Neural crest cell (in vitro differentiated cells): ENCODE data around the gene MGAM2. TPM values are rescaled to one million over a fixed set of nuclear protein-coding genes. Genes with fewer than 3 reads are reported as not detected.
"Not testable (repeated sequence)": the region's sequence is repeated elsewhere in the genome, so short reads cannot be mapped to it uniquely, and the experiment has no call there.

Source experiments
- DNase-seq: peaks from one replicate; pipeline ENCODE4 v3.0.0; 2021; ENCODE audit warnings: low read depth, mixed read lengths, low spot score
- H3K27ac Mint-ChIP-seq: one replicate; pipeline ENCODE4 v1.8.0; 2021; ENCODE audit warnings: mild to moderate bottlenecking, mixed read lengths; ENCODE audit not compliant: unreplicated experiment
- H3K27me3 Mint-ChIP-seq: 2 replicates; pipeline ENCODE4 v1.8.0; 2021; ENCODE audit warnings: low read depth, mild to moderate bottlenecking, mixed read lengths
- H3K36me3 Mint-ChIP-seq: 2 replicates; pipeline ENCODE4 v1.8.0; 2021; ENCODE audit warnings: low read depth, mild to moderate bottlenecking, mixed read lengths
- H3K4me1 Mint-ChIP-seq: 2 replicates; pipeline ENCODE4 v1.8.0; 2021; ENCODE audit warnings: mixed read lengths
- H3K4me3 Mint-ChIP-seq: one replicate; pipeline ENCODE4 v1.8.0; 2021; ENCODE audit warnings: mild to moderate bottlenecking, mixed read lengths
- H3K9me3 Mint-ChIP-seq: 2 replicates; pipeline ENCODE4 v1.8.0; 2021; ENCODE audit warnings: mixed read lengths
- CTCF ChIP-seq: fragments of 200-600 bp; sonication (generic); conservative IDR thresholded peaks from 2 replicates; pipeline ENCODE4 v1.5.0; 2021; ENCODE audit warnings: antibody characterized with exemption, mild to moderate bottlenecking
- total RNA-seq: library from RNA; stranded (reverse); gene quantifications from 2 replicates; pipeline ENCODE4 v1.2.1, GENCODE V29; 2021

Gene MGAM2
- total RNA-seq, 1 donor from 2014 or later, result 0.07 TPM

- Mint-ChIP-seq H3K36me3 (no peaks in the 10 kb centered on the region), H3K4me1 (no peaks in the 10 kb centered on the region), H3K27me3 (no peaks in the 10 kb centered on the region), H3K27ac (no peak overlapping the region), H3K9me3 (no peaks in the 10 kb centered on the region), H3K4me3 (no peak overlapping the region)
- no peak for TF ChIP-seq CTCF
- no peak for DNase-seq
Observed at GRCh38 chr7:142097571-142097970, 13.9 kb upstream of the MGAM2 start.

DNA sequence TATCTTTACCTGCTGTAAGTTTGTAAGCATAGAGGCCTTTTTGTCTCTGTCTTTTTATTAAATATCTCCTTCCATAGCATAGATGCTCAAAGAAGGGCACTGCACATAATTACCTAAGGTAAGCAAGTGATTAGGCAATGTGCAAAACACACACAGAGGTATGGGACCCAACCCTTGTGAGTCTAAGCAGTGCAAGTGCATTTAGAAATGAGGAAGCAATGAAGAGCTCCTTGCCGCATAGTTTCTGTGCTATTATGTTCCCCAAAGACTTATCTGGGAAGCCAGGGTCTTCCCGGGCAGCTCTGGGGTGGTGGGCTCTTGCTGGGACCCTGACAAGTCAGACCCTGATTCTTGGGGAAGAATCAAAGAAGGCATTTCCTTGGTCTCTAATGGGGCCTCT is 13.5 kb upstream of the MGAM2 start:
- Mint-ChIP-seq H3K27me3 (no peaks in the 10 kb centered on the region), H3K9me3 (no peaks in the 10 kb centered on the region), H3K27ac (no peak overlapping the region), H3K4me1 (no peaks in the 10 kb centered on the region), H3K36me3 (no peaks in the 10 kb centered on the region), H3K4me3 (no peak overlapping the region)
- DNase-seq, result no peak
- TF ChIP-seq CTCF, result no peak

GRCh38 chr7:142099347-142099746 is 12.2 kb upstream of the MGAM2 start:
- H3K36me3 Mint-ChIP-seq, DNase-seq, H3K27me3 Mint-ChIP-seq, H3K27ac Mint-ChIP-seq, H3K9me3 Mint-ChIP-seq, H3K4me3 Mint-ChIP-seq, H3K4me1 Mint-ChIP-seq: not testable (repeated sequence)

GRCh38 chr7:142100634-142101033 is 10.9 kb upstream of the MGAM2 start:
- no peaks in the 10 kb centered on the region for H3K36me3 Mint-ChIP-seq
- H3K9me3 Mint-ChIP-seq, result no peaks in the 10 kb centered on the region
- no peak overlapping the region for H3K27ac Mint-ChIP-seq
- no peaks in the 10 kb centered on the region for H3K27me3 Mint-ChIP-seq
- H3K4me3 Mint-ChIP-seq, result no peak overlapping the region
- H3K4me1 Mint-ChIP-seq, result no peaks in the 10 kb centered on the region
- no peak for DNase-seq
- TF ChIP-seq CTCF, result no peak

- not testable (repeated sequence) for H3K27me3 Mint-ChIP-seq, H3K27ac Mint-ChIP-seq, H3K4me1 Mint-ChIP-seq, DNase-seq, H3K9me3 Mint-ChIP-seq, H3K36me3 Mint-ChIP-seq, H3K4me3 Mint-ChIP-seq
Observed at GRCh38 chr7:142101794-142102193, 9.7 kb upstream of the MGAM2 start.

DNA sequence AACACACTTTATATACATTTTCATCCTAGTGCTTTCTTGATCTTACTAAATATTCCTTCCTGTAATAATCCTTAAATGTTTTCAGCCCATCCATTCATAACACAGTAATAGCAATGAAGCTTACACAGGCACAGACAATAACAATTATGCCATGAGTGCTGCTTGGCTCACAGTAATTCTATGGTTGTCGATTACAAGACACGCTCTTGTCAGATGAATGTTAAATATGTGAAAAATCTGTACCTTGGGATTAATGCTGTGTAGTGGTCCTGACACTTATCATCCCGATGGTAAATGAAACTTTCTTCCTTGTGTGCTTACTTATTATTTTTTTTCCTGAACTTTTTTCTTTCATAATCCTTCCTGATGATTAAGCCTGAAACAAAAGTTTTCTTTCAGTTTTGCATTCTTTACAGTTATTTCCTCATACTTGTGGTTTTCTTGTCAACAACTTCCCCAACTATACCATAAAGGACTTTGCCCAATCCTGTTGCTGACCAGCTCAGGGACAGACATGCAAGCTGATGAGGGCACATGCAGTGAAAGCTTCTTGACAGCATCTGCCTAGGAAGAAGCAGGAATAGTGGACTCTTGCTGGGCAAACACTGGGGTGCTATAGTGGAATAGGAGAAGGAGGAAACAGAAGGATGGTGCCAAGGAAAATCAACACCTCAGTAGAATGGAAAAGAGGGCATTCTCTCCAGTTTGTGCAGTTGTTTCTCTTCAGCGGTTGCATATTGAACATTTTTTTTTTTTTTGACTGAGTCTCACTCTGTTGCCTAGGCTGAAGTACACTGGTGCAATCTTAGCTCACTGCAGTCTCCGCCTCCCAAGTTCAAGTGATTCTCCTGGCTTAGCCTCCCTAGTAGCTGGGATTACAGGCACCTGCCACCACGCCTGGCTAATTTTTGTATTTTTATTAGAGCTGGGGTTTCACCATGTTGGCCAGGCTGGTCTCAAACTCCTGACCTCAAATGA is 6.7 kb upstream of the MGAM2 start:
- no peak for TF ChIP-seq CTCF
- Mint-ChIP-seq H3K9me3 (no peaks in the 10 kb centered on the region), H3K27ac (no peak overlapping the region), H3K4me3 (no peak overlapping the region), H3K36me3 (no peaks in the 10 kb centered on the region), H3K27me3 (no peaks in the 10 kb centered on the region), H3K4me1 (peaks cover 4% of the 10 kb centered on the region)
- DNase-seq, result no peak
